Umbilical cord (tissue), 2 donors: ENCODE results near the gene CALM3. TPM values are rescaled to one million over a fixed set of nuclear protein-coding genes. Genes with fewer than 3 reads are reported as not detected.

Experiments used
- DNase-seq: peaks from one replicate; pipeline ENCODE4 v3.0.0-alpha.2; 2015; ENCODE audit warnings: low spot score
- total RNA-seq: library from RNA; depleted of rRNA; stranded (reverse); fragments of >200 nt; gene quantifications from one replicate; pipeline ENCODE4 v1.2.3, GENCODE V29; 2014; ENCODE audit warnings: low replicate concordance; ENCODE audit not compliant: insufficient read depth

Gene CALM3
- total RNA-seq, 1 donor from 2014 or later, result 82.8 TPM

- no peak for DNase-seq
These were observed 1.3 kb upstream of the CALM3 start for GRCh38 chr19:46599716-46600373.

- DNase-seq, result peak; percentile 99
These were observed 479 bp upstream of the CALM3 start for GRCh38 chr19:46600384-46601317.

GRCh38 chr19:46602392-46603194 lies 1.5 kb downstream of the CALM3 start:
- DNase-seq, result no peak

- peak; percentile 41 for DNase-seq
These were observed 2.1 kb downstream of the CALM3 start for GRCh38 chr19:46603195-46603637.

GRCh38 chr19:46603752-46604231 lies 2.7 kb downstream of the CALM3 start:
- DNase-seq, result no peak

GRCh38 chr19:46604781-46605355 lies 3.7 kb downstream of the CALM3 start:
- no peak for DNase-seq

GRCh38 chr19:46605356-46605821 lies 4.3 kb downstream of the CALM3 start:
- no peak for DNase-seq

GRCh38 chr19:46606019-46606418 lies 4.9 kb downstream of the CALM3 start:
- DNase-seq, result no peak

GRCh38 chr19:46606681-46607447 lies 5.7 kb downstream of the CALM3 start:
- DNase-seq, result no peak

GRCh38 chr19:46607448-46607841 lies 6.3 kb downstream of the CALM3 start:
- no peak for DNase-seq

- DNase-seq, result no peak
These were observed 7.0 kb downstream of the CALM3 start for GRCh38 chr19:46608178-46608577.

- no peak for DNase-seq
These were observed 7.6 kb downstream of the CALM3 start for GRCh38 chr19:46608581-46609345.

GRCh38 chr19:46609511-46610412 lies 8.6 kb downstream of the CALM3 start:
- no peak for DNase-seq

GRCh38 chr19:46610413-46610775 lies 9.3 kb downstream of the CALM3 start:
- no peak for DNase-seq

GRCh38 chr19:46610851-46611770 lies 10.0 kb downstream of the CALM3 start:
- no peak for DNase-seq

GRCh38 chr19:46611776-46612175 lies 10.6 kb downstream of the CALM3 start:
- DNase-seq, result no peak

GRCh38 chr19:46613525-46613924 lies 12.4 kb downstream of the CALM3 start:
- DNase-seq, result no peak
